HG03575 (cell line): ENCODE data around the gene ZFHX2.

Source experiments
- ATAC-seq: cut with Tn5 transposase; IDR thresholded peaks from one replicate; pipeline ENCODE4 v1.9.1; 2021; ENCODE audit not compliant: unreplicated experiment, insufficient number of reproducible peaks, low FRiP score; ENCODE audit errors: extremely low read depth

Gene ZFHX2

GRCh38 chr14:23529016-23529415 lies 22.5 kb downstream of the ZFHX2 start:
- ATAC-seq: no peak

- no peak for ATAC-seq
Observed at GRCh38 chr14:23528555-23528954, 23.0 kb downstream of the ZFHX2 start.

GRCh38 chr14:23525611-23526010 lies 26.0 kb downstream of the ZFHX2 start:
- ATAC-seq: no peak

- ATAC-seq: no peak
Observed at GRCh38 chr14:23524954-23525353, 26.6 kb downstream of the ZFHX2 start.

- no peak for ATAC-seq
Observed at GRCh38 chr14:23523229-23524016, 28.1 kb downstream of the ZFHX2 start.

- no peak for ATAC-seq
Observed at GRCh38 chr14:23522643-23523198, 28.8 kb downstream of the ZFHX2 start.

- no peak for ATAC-seq
Observed at GRCh38 chr14:23521785-23522640, 29.6 kb downstream of the ZFHX2 start.

- no peak for ATAC-seq
Observed at GRCh38 chr14:23520899-23521533, 30.5 kb downstream of the ZFHX2 start.

- ATAC-seq: no peak
Observed at GRCh38 chr14:23518709-23519108, 32.9 kb downstream of the ZFHX2 start.

GRCh38 chr14:23517650-23518326 lies 33.8 kb downstream of the ZFHX2 start:
- ATAC-seq: no peak

- ATAC-seq: no peak
Observed at GRCh38 chr14:23514644-23514957, 37.0 kb downstream of the ZFHX2 start.

GRCh38 chr14:23513818-23514643 lies 37.5 kb downstream of the ZFHX2 start:
- no peak for ATAC-seq

GRCh38 chr14:23513005-23513817 lies 38.4 kb downstream of the ZFHX2 start:
- ATAC-seq: no peak

GRCh38 chr14:23512156-23512555 lies 39.4 kb downstream of the ZFHX2 start:
- ATAC-seq: no peak

GRCh38 chr14:23494223-23494622 lies 57.3 kb downstream of the ZFHX2 start:
- no peak for ATAC-seq

- no peak for ATAC-seq
Observed at GRCh38 chr14:23492618-23493272, 58.8 kb downstream of the ZFHX2 start.

GRCh38 chr14:23487216-23487615 lies 64.3 kb downstream of the ZFHX2 start:
- no peak for ATAC-seq
